ENCODE data around the gene APBB1.

GRCh38 chr11:6418557-6419008 is 311 bp downstream of the APBB1 start:
- TF ChIP-seq CTCF (IDR thresholded peaks at IDR 0.05) (no peak), POLR2A (IDR thresholded peaks at IDR 0.05) (no peak)
